ENCODE measurements around the gene CHI3L1.

The CHI3L1 gene

GRCh38 chr1:203161175-203161574 is 25.3 kb downstream of the CHI3L1 start:
- Histone ChIP-seq H3K9me3 (ENCODE audit: control insufficient read depth, insufficient read depth, low read length) (no peaks in the 10 kb centered on the region), H3K4me1 (ENCODE audit: control insufficient read depth, insufficient read depth, low read length) (no peaks in the 10 kb centered on the region), H3K27me3 (ENCODE audit: control insufficient read depth, insufficient read depth, low read length) (no peaks in the 10 kb centered on the region), H3K36me3 (ENCODE audit: control insufficient read depth, insufficient read depth, low read length) (no peaks in the 10 kb centered on the region), H3K27ac (ENCODE audit: low read length) (no peak overlapping the region), H3K4me3 (ENCODE audit: low read length) (no peak overlapping the region)
- WGBS (ENCODE audit: insufficient coverage, insufficient read length): no CpG with 5 or more reads among the region's 6 CpGs
- no peak for DNase-seq (ENCODE audit: low read depth, low spot score)

GRCh38 chr1:203159844-203160243 is 26.7 kb downstream of the CHI3L1 start:
- WGBS (ENCODE audit: insufficient coverage, insufficient read length): no CpG with 5 or more reads among the region's 1 CpG
- H3K27ac ChIP-seq (ENCODE audit: low read length): no peak overlapping the region
- H3K36me3 ChIP-seq (ENCODE audit: control insufficient read depth, insufficient read depth, low read length): no peaks in the 10 kb centered on the region
- no peaks in the 10 kb centered on the region for H3K9me3 ChIP-seq (ENCODE audit: control insufficient read depth, insufficient read depth, low read length)
- no peaks in the 10 kb centered on the region for H3K27me3 ChIP-seq (ENCODE audit: control insufficient read depth, insufficient read depth, low read length)
- DNase-seq (ENCODE audit: low read depth, low spot score): no peak
- no peak overlapping the region for H3K4me3 ChIP-seq (ENCODE audit: low read length)
- H3K4me1 ChIP-seq (ENCODE audit: control insufficient read depth, insufficient read depth, low read length): no peaks in the 10 kb centered on the region

DNA sequence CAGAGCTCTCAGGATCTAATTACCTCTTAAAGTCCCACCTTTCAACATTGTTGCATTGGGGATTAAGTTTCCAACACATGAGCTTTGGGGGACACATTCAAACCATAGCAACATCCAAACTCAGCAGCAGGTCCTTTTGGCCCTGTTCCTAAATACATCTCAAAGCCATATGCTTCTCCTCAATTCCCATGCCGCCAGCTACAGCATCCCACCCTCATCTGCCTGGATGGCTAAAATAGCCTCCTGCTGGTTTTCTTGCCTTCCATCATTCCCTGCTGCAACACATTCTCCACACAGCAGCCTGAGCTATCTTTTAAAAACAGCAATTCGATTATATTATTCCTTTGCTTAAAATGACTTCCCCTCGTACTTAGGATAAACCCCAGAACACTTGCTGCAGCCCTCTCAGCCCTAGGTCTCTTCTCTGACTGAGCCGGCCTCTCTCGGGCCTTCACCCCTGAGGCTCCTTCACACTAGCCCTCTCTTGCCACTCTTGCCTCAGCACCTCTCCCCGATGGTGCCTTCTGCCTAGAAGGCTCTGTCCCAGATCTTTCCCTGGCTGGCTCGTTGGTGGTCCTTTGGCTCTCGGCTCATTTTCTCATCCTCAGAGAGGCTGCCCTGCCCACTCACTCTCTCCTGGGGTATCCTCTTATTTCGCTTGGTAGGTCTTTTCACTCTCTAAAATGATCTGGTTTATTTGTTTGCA is 27.4 kb downstream of the CHI3L1 start:
- no peak overlapping the region for H3K27ac ChIP-seq (ENCODE audit: low read length)
- peaks cover 3% of the 10 kb centered on the region; the same call in 1 of the 2 replicates for H3K4me1 ChIP-seq (ENCODE audit: control insufficient read depth, insufficient read depth, low read length)
- H3K4me3 ChIP-seq (ENCODE audit: low read length): no peak overlapping the region
- H3K27me3 ChIP-seq (ENCODE audit: control insufficient read depth, insufficient read depth, low read length): no peaks in the 10 kb centered on the region
- WGBS (ENCODE audit: insufficient coverage, insufficient read length): no CpG with 5 or more reads among the region's 9 CpGs
- no peaks in the 10 kb centered on the region for H3K36me3 ChIP-seq (ENCODE audit: control insufficient read depth, insufficient read depth, low read length)
- DNase-seq (ENCODE audit: low read depth, low spot score): no peak
- no peaks in the 10 kb centered on the region for H3K9me3 ChIP-seq (ENCODE audit: control insufficient read depth, insufficient read depth, low read length)

- no peaks in the 10 kb centered on the region for H3K36me3 ChIP-seq (ENCODE audit: control insufficient read depth, insufficient read depth, low read length)
- DNase-seq (ENCODE audit: low read depth, low spot score): no peak
- peaks cover 7% of the 10 kb centered on the region; the same call in 1 of the 2 replicates for H3K4me1 ChIP-seq (ENCODE audit: control insufficient read depth, insufficient read depth, low read length)
- no peaks in the 10 kb centered on the region for H3K27me3 ChIP-seq (ENCODE audit: control insufficient read depth, insufficient read depth, low read length)
- no peak overlapping the region for H3K4me3 ChIP-seq (ENCODE audit: low read length)
- no CpG with 5 or more reads among the region's 1 CpG for WGBS (ENCODE audit: insufficient coverage, insufficient read length)
- H3K27ac ChIP-seq (ENCODE audit: low read length): no peak overlapping the region
- H3K9me3 ChIP-seq (ENCODE audit: control insufficient read depth, insufficient read depth, low read length): no peaks in the 10 kb centered on the region
Measured at GRCh38 chr1:203158423-203158822, 28.1 kb downstream of the CHI3L1 start.

DNA sequence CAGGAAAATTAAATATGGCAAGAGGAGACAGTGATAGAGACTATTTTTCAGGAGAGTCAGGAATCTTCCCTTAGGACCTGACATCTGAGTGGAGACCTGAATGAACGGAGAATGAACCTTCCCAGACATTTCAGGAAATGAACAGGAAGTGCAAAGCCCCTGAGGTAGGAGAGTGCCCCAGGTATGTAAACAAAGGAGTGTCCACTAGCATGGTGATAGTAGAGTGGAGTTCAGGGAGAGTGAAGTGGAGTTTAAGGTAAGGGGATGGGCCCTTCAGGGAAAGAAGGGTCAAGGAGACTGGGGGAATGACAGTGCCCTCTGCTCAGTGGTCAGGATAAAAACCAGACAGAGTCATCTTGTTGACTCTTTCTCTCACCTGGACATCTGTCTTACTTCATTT is 30.2 kb downstream of the CHI3L1 start:
- no CpG with 5 or more reads among the region's 1 CpG for WGBS (ENCODE audit: insufficient coverage, insufficient read length)

DNA sequence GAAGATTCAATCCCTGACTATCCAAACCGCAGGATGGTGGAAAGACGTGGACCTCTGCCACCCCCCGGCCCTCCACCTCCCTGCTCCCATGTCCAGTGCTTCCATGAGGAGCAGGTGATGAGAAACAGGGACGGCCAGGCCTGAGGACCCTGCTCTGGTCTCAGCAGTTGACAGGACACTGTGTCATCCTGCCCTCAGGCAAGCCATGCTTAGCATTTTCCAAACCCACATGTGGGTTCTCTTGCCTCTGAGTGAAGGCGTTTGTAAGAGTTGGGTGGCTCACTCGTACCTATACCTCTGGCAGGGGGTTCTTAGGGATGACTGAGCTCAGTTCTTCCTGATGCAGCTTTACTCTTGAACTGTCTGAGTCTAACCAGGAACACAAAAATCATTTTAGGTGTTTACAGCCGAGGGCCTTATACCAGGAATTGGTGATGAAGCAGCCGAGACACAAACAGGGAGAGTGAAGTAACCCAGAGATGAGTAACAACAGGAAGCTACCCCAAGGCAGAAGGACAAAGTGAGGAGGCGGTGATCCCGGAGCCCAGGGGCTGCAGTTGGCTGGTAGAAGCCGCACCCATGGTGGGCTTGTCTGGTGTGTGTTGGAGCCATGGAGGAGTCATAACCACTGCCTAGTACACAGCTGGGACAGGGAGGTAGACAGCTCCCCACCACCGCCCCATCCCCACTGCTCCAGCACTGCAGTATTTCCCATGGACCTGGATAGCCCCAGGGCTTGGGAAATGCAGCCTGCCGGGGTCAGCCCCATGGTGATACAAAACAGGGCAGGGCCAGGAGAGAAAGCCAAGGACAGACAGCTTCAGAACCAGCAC is 32.3 kb downstream of the CHI3L1 start:
- no peak overlapping the region for H3K4me3 ChIP-seq (ENCODE audit: low read length)
- no CpG with 5 or more reads among the region's 13 CpGs for WGBS (ENCODE audit: insufficient coverage, insufficient read length)

More for the DNA sequence above, 30.2 kb downstream of the CHI3L1 start:
- no peak for DNase-seq (ENCODE audit: low read depth, low spot score)
- Histone ChIP-seq H3K36me3 (ENCODE audit: control insufficient read depth, insufficient read depth, low read length) (no peaks in the 10 kb centered on the region), H3K27ac (ENCODE audit: low read length) (no peak overlapping the region), H3K4me3 (ENCODE audit: low read length) (no peak overlapping the region), H3K9me3 (ENCODE audit: control insufficient read depth, insufficient read depth, low read length) (no peaks in the 10 kb centered on the region), H3K27me3 (ENCODE audit: control insufficient read depth, insufficient read depth, low read length) (no peaks in the 10 kb centered on the region), H3K4me1 (ENCODE audit: control insufficient read depth, insufficient read depth, low read length) (peaks cover 14% of the 10 kb centered on the region; the same call in 1 of the 2 replicates)

GRCh38 chr1:203153051-203153988 is 33.2 kb downstream of the CHI3L1 start:
- Histone ChIP-seq H3K27ac (ENCODE audit: low read length) (no peak overlapping the region), H3K4me3 (ENCODE audit: low read length) (no peak overlapping the region), H3K4me1 (ENCODE audit: control insufficient read depth, insufficient read depth, low read length) (peaks cover 17% of the 10 kb centered on the region; the same call in 1 of the 2 replicates), H3K9me3 (ENCODE audit: control insufficient read depth, insufficient read depth, low read length) (no peaks in the 10 kb centered on the region), H3K27me3 (ENCODE audit: control insufficient read depth, insufficient read depth, low read length) (no peaks in the 10 kb centered on the region), H3K36me3 (ENCODE audit: control insufficient read depth, insufficient read depth, low read length) (no peaks in the 10 kb centered on the region)
- WGBS (ENCODE audit: insufficient coverage, insufficient read length): no CpG with 5 or more reads among the region's 9 CpGs
- no peak for DNase-seq (ENCODE audit: low read depth, low spot score)

More for the DNA sequence above, 32.3 kb downstream of the CHI3L1 start:
- DNase-seq (ENCODE audit: low read depth, low spot score): no peak
- H3K36me3 ChIP-seq (ENCODE audit: control insufficient read depth, insufficient read depth, low read length): no peaks in the 10 kb centered on the region
- H3K27me3 ChIP-seq (ENCODE audit: control insufficient read depth, insufficient read depth, low read length): no peaks in the 10 kb centered on the region
- no peak overlapping the region for H3K27ac ChIP-seq (ENCODE audit: low read length)
- no peaks in the 10 kb centered on the region for H3K9me3 ChIP-seq (ENCODE audit: control insufficient read depth, insufficient read depth, low read length)
- H3K4me1 ChIP-seq (ENCODE audit: control insufficient read depth, insufficient read depth, low read length): peaks cover 14% of the 10 kb centered on the region; the same call in 1 of the 2 replicates

GRCh38 chr1:203152158-203153034 is 34.1 kb downstream of the CHI3L1 start:
- no peak for DNase-seq (ENCODE audit: low read depth, low spot score)
- H3K36me3 ChIP-seq (ENCODE audit: control insufficient read depth, insufficient read depth, low read length): no peaks in the 10 kb centered on the region
- no CpG with 5 or more reads among the region's 10 CpGs for WGBS (ENCODE audit: insufficient coverage, insufficient read length)
- peaks cover 21% of the 10 kb centered on the region; the same call in 1 of the 2 replicates for H3K4me1 ChIP-seq (ENCODE audit: control insufficient read depth, insufficient read depth, low read length)
- H3K27ac ChIP-seq (ENCODE audit: low read length): no peak overlapping the region
- H3K9me3 ChIP-seq (ENCODE audit: control insufficient read depth, insufficient read depth, low read length): no peaks in the 10 kb centered on the region
- H3K27me3 ChIP-seq (ENCODE audit: control insufficient read depth, insufficient read depth, low read length): no peaks in the 10 kb centered on the region
- no peak overlapping the region for H3K4me3 ChIP-seq (ENCODE audit: low read length)

- no CpG with 5 or more reads among the region's 9 CpGs for WGBS (ENCODE audit: insufficient coverage, insufficient read length)
- Histone ChIP-seq H3K27ac (ENCODE audit: low read length) (no peak overlapping the region), H3K27me3 (ENCODE audit: control insufficient read depth, insufficient read depth, low read length) (no peaks in the 10 kb centered on the region), H3K9me3 (ENCODE audit: control insufficient read depth, insufficient read depth, low read length) (no peaks in the 10 kb centered on the region), H3K4me1 (ENCODE audit: control insufficient read depth, insufficient read depth, low read length) (peaks cover 28% of the 10 kb centered on the region), H3K4me3 (ENCODE audit: low read length) (no peak overlapping the region), H3K36me3 (ENCODE audit: control insufficient read depth, insufficient read depth, low read length) (no peaks in the 10 kb centered on the region)
- no peak for DNase-seq (ENCODE audit: low read depth, low spot score)
Measured at GRCh38 chr1:203151362-203152157, 34.9 kb downstream of the CHI3L1 start.

All from iPS DF 6.9 (cell line).